ENCODE measurements around the gene SLC6A5. TPM values are rescaled to one million over a fixed set of nuclear protein-coding genes. Genes with fewer than 3 reads are reported as not detected.

SLC6A5 gene
- total and polyA plus RNA-seq, 10 of the 15 experiments (the other 5 are each of a cell fraction or from before 2014, with no cell fraction given): 0.01 TPM; not detected in 9

GRCh38 chr11:20584093-20584774 lies 15.2 kb upstream of the SLC6A5 start:
- ATAC-seq: no peak
- TF ChIP-seq EP300 (IDR thresholded peaks at IDR 0.05; ENCODE audit: borderline replicate concordance in 1 of 2, control insufficient read depth in 1 of 2, low read depth in 2 of 2, low read length in 2 of 2) (no peak), MAX (IDR thresholded peaks at IDR 0.05; ENCODE audit: low read depth, low read length) (no peak), CTCF (IDR thresholded peaks at IDR 0.05 in 2 of 3, conservative IDR thresholded peaks at IDR 0.05 in 1 of 3; ENCODE audit: control insufficient read depth in 2 of 3, extremely low read depth in 1 of 3, insufficient read depth in 1 of 3, low read depth in 3 of 3, low read length in 3 of 3) (no peak), ZNF687 (IDR thresholded peaks at IDR 0.05) (no peak), PBX3 (IDR thresholded peaks at IDR 0.05; ENCODE audit: insufficient replicate concordance, low read depth, low read length) (no peak), RELB (IDR thresholded peaks at IDR 0.05; ENCODE audit: low read depth) (no peak), BCL11A (IDR thresholded peaks at IDR 0.05; ENCODE audit: low read depth, low read length) (no peak), NRF1 (conservative IDR thresholded peaks at IDR 0.05; ENCODE audit: low read depth, low read length) (no peak), SIN3A (IDR thresholded peaks at IDR 0.05; ENCODE audit: low read depth, low read length) (no peak), E4F1 (IDR thresholded peaks at IDR 0.05; ENCODE audit: borderline replicate concordance, partially characterized antibody) (no peak)

More at GRCh38 chr11:20584093-20584774, 15.2 kb upstream of the SLC6A5 start:
- FAIRE-seq (no peak), DNase-seq (ENCODE audit: low read depth, low spot score) (no peak)
- Histone ChIP-seq H3K27ac (ENCODE audit: control insufficient read depth, insufficient read depth) (no peak overlapping the region), H3K79me2 (ENCODE audit: control insufficient read depth, insufficient read depth, low read length) (no peaks in the 10 kb centered on the region), H2AFZ (ENCODE audit: control insufficient read depth, low read depth, low read length) (no peak overlapping the region), H3K4me3 (no peak overlapping the region), H3K9me3 (replicated peaks; ENCODE audit: control insufficient read depth, insufficient read depth, low read length) (no peaks in the 10 kb centered on the region), H3K4me1 (ENCODE audit: control insufficient read depth, insufficient read depth, low read length) (no peaks in the 10 kb centered on the region), H3K36me3 (ENCODE audit: control insufficient read depth in 2 of 2, insufficient read depth in 2 of 2, low read length in 1 of 2) (no peaks in the 10 kb centered on the region), H3K4me2 (ENCODE audit: control insufficient read depth, insufficient read depth) (no peak overlapping the region), H4K20me1 (ENCODE audit: control insufficient read depth, insufficient read depth) (no peaks in the 10 kb centered on the region), H3K27me3 (replicated peaks in 1 of 2; ENCODE audit: control insufficient read depth in 2 of 2, insufficient read depth in 2 of 2, low read length in 1 of 2) (no peaks in the 10 kb centered on the region), H3K9ac (ENCODE audit: control insufficient read depth, insufficient read depth, low read length) (no peak overlapping the region)
- POLR2A ChIA-PET: no interaction called here
- RAD21 ChIA-PET (ENCODE audit: unreplicated experiment): no interaction called here
- intact Hi-C loops (cut with micrococcal nuclease; ENCODE audit: unreplicated experiment): no loop called here
- CTCF ChIA-PET: no interaction called here
- SMC1A ChIA-PET (ENCODE audit: uncharacterized antibody, unreplicated experiment): no interaction called here
- no TSS peak for BruUV-seq (replicated peaks)
- 16% methylated on average over 4 of the region's 4 CpGs for WGBS (ENCODE audit: insufficient coverage, insufficient replicate concordance, low lambda C conversion rate, missing lambda C conversion rate)
- in situ Hi-C loops (cut with MboI): no loop called here

Data from GM12878 (cell line).